Measurements from ENCODE around the gene KCTD2. TPM values are rescaled to one million over a fixed set of nuclear protein-coding genes. Genes with fewer than 3 reads are reported as not detected.

Gene KCTD2
- total and polyA plus RNA-seq, 9 of the 15 experiments (the other 6 are each of a cell fraction or from before 2014, with no cell fraction given): 1.7 to 32.9 (median 15.8) TPM

DNA sequence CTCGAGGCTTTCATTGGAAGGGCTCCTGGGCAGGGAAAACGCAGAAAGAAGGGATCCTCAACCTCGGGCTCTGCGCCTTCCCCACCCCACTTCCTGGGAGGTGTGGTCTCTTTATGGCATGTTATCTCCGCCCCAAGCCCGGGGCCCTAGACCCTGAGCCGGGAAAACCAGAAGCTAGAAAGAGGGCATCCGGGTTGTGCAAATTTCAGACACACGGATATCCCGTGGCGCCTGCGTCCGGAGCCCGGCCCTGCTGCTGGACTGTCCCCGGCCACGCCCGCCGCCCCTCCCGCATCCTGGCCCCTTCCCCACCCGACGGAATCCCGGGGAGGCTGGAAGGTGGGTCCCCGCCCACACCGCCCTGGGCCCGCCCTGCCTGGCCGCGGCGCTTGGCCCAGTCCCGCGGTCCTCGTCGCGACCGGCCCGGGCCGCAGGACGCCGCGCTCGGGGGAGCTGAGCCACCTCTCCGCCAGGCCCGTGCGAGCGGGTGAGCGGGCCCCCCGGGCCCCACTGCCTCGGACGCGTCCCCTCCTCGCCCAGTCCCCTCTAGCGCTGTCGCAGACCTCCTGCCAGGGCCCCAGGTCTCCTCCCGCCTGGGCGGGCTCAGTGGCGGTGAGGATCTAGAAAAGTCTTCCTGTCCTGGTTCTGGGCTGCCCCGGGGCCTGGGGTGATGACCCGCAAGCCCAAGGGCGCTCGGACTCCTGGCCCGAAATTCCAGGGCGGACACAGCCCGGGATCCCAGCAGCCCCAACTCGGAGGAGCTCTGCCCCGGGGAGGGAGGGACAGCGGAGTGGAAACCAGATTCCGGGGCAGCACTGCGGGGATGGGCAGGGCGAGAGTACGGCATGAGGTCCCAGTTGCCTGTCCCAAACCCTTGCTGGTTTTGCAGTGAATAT is 40.8 kb downstream of the KCTD2 start, which contains the start of gene SLC16A5 (continued):
- TF ChIP-seq MCM2 (IDR thresholded peaks at IDR 0.05; ENCODE audit: low read depth): no peak
- no peak for TF ChIP-seq C11orf30 (IDR thresholded peaks at IDR 0.05; ENCODE audit: low read depth)
- TF ChIP-seq NCOA6 (IDR thresholded peaks at IDR 0.05): no peak
- no peak for TF ChIP-seq HMG20A (CRISPR knock-in tag; conservative IDR thresholded peaks at IDR 0.05)
- TF ChIP-seq E2F8 (IDR thresholded peaks at IDR 0.05; ENCODE audit: low read depth, partially characterized antibody): no peak
- TF ChIP-seq, protein P1, sequence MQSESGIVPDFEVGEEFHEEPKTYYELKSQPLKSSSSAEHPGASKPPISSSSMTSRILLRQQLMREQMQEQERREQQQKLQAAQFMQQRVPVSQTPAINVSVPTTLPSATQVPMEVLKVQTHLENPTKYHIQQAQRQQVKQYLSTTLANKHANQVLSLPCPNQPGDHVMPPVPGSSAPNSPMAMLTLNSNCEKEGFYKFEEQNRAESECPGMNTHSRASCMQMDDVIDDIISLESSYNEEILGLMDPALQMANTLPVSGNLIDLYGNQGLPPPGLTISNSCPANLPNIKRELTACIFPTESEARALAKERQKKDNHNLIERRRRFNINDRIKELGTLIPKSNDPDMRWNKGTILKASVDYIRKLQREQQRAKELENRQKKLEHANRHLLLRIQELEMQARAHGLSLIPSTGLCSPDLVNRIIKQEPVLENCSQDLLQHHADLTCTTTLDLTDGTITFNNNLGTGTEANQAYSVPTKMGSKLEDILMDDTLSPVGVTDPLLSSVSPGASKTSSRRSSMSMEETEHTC (IDR thresholded peaks at IDR 0.05): no peak
- no peak for TF ChIP-seq FUS (optimal IDR thresholded peaks at IDR 0.05; ENCODE audit: low read depth, low read length)
- no peak for TF ChIP-seq SNRNP70 (optimal IDR thresholded peaks at IDR 0.05; ENCODE audit: low read depth, low read length)
- TF ChIP-seq, protein P2, sequence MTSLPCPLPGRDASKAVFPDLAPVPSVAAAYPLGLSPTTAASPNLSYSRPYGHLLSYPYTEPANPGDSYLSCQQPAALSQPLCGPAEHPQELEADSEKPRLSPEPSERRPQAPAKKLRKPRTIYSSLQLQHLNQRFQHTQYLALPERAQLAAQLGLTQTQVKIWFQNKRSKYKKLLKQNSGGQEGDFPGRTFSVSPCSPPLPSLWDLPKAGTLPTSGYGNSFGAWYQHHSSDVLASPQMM (CRISPR knock-in tag; IDR thresholded peaks at IDR 0.05): no peak
- TF ChIP-seq CHCHD3 (CRISPR knock-in tag; IDR thresholded peaks at IDR 0.05): no peak
- TF ChIP-seq, protein P3, sequence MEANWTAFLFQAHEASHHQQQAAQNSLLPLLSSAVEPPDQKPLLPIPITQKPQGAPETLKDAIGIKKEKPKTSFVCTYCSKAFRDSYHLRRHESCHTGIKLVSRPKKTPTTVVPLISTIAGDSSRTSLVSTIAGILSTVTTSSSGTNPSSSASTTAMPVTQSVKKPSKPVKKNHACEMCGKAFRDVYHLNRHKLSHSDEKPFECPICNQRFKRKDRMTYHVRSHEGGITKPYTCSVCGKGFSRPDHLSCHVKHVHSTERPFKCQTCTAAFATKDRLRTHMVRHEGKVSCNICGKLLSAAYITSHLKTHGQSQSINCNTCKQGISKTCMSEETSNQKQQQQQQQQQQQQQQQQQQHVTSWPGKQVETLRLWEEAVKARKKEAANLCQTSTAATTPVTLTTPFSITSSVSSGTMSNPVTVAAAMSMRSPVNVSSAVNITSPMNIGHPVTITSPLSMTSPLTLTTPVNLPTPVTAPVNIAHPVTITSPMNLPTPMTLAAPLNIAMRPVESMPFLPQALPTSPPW (CRISPR knock-in tag; IDR thresholded peaks at IDR 0.05): peak; percentile 86
- peak; percentile 58 for TF ChIP-seq TBP (optimal IDR thresholded peaks at IDR 0.05; ENCODE audit: low read depth, low read length)
- TF ChIP-seq, protein P4, sequence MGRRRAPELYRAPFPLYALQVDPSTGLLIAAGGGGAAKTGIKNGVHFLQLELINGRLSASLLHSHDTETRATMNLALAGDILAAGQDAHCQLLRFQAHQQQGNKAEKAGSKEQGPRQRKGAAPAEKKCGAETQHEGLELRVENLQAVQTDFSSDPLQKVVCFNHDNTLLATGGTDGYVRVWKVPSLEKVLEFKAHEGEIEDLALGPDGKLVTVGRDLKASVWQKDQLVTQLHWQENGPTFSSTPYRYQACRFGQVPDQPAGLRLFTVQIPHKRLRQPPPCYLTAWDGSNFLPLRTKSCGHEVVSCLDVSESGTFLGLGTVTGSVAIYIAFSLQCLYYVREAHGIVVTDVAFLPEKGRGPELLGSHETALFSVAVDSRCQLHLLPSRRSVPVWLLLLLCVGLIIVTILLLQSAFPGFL (CRISPR knock-in tag; IDR thresholded peaks at IDR 0.05): no peak
- 0 out of 2 replicates have a peak, but pooled peaks have one; percentile 14 for TF ChIP-seq MTA3 (IDR thresholded peaks at IDR 0.05; ENCODE audit: borderline replicate concordance)
- TF ChIP-seq, protein P5, sequence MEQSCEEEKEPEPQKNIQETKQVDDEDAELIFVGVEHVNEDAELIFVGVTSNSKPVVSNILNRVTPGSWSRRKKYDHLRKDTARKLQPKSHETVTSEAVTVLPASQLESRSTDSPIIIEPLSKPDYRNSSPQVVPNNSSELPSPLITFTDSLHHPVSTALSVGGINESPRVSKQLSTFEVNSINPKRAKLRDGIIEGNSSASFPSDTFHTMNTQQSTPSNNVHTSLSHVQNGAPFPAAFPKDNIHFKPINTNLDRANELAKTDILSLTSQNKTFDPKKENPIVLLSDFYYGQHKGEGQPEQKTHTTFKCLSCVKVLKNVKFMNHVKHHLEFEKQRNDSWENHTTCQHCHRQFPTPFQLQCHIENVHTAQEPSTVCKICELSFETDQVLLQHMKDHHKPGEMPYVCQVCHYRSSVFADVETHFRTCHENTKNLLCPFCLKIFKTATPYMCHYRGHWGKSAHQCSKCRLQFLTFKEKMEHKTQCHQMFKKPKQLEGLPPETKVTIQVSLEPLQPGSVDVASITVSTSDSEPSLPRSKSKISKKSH (CRISPR knock-in tag; IDR thresholded peaks at IDR 0.05): no peak
- no peak for TF ChIP-seq SAP30 (IDR thresholded peaks at IDR 0.05; ENCODE audit: borderline replicate concordance, insufficient read depth, low read depth, low read length, poor library complexity, severe bottlenecking)
- TF ChIP-seq ILK (tag; IDR thresholded peaks at IDR 0.05; ENCODE audit: borderline replicate concordance, low read depth): no peak
